Nucleus accumbens (tissue), 56 donors: Measurements from ENCODE around the gene VPS36.
"Not testable (repeated sequence)": the region's sequence is repeated elsewhere in the genome, so short reads cannot be mapped to it uniquely, and the experiment has no call there.

Experiments
- DNase-seq, 56 donors: peaks; one replicate each; lab custom pipeline; 2025; lab: John Stamatoyannopoulos, UW

VPS36 gene

GRCh38 chr13:52450012-52450792 lies at the start of gene VPS36:
VPS36 (minus strand) TSS chr13:52450634; CDS start chr13:52450594, 40 bp downstream.
- peak; percentile 25 to 98 (median 89) for DNase-seq

GRCh38 chr13:52497979-52498378 lies 47.5 kb upstream of the VPS36 start:
- DNase-seq, result not testable (repeated sequence)

- DNase-seq, result not testable (repeated sequence)
Observed at GRCh38 chr13:52494241-52494640, 43.8 kb upstream of the VPS36 start.

GRCh38 chr13:52491015-52491414 lies 40.6 kb upstream of the VPS36 start:
- DNase-seq, result not testable (repeated sequence)

GRCh38 chr13:52488763-52489162 lies 38.3 kb upstream of the VPS36 start:
- DNase-seq, result not testable (repeated sequence)

GRCh38 chr13:52487078-52487477 lies 36.6 kb upstream of the VPS36 start:
- not testable (repeated sequence) for DNase-seq

GRCh38 chr13:52480677-52481428 lies 30.4 kb upstream of the VPS36 start:
- not testable (repeated sequence) for DNase-seq

GRCh38 chr13:52468487-52468886 lies 18.1 kb upstream of the VPS36 start:
- DNase-seq, result not testable (repeated sequence)

- no peak for DNase-seq
Observed at GRCh38 chr13:52463526-52463925, 13.1 kb upstream of the VPS36 start.

- no peak for DNase-seq
Observed at GRCh38 chr13:52461265-52461664, 10.8 kb upstream of the VPS36 start.

GRCh38 chr13:52459668-52460067 lies 9.2 kb upstream of the VPS36 start:
- no peak for DNase-seq

- DNase-seq, result peak in 48 of 56 donors; percentile 24 to 81 (median 60)
Observed at GRCh38 chr13:52455677-52456041, 5.2 kb upstream of the VPS36 start.

- DNase-seq, result peak in 55 of 56 donors; percentile 43 to 96 (median 86)
Observed at GRCh38 chr13:52454820-52455676, 4.6 kb upstream of the VPS36 start, which contains the start of gene CKAP2. CKAP2 (plus strand) TSS chr13:52455478; CDS start chr13:52455557, 79 bp downstream.

- peak in 3 of 56 donors; percentile 2 to 7 (median 4) for DNase-seq
Observed at GRCh38 chr13:52454459-52454819, 4.0 kb upstream of the VPS36 start.

GRCh38 chr13:52452470-52452869 lies 2.0 kb upstream of the VPS36 start:
- DNase-seq, result no peak

- no peak for DNase-seq
Observed at GRCh38 chr13:52451135-52451804, 836 bp upstream of the VPS36 start.

GRCh38 chr13:52450793-52451116 lies 321 bp upstream of the VPS36 start:
- no peak for DNase-seq

- DNase-seq, result no peak
Observed at GRCh38 chr13:52449331-52450011, 963 bp downstream of the VPS36 start.

- no peak for DNase-seq
Observed at GRCh38 chr13:52447815-52448552, 2.5 kb downstream of the VPS36 start.
